DLD1 (cell line): ENCODE measurements around the gene ZNF787.
"Not testable (repeated sequence)": the region's sequence is repeated elsewhere in the genome, so short reads cannot be mapped to it uniquely, and the experiment has no call there.

ENCODE experiments used
- in situ Hi-C: cut with HindIII; loops from 2 replicates; pipeline ENCODE4 v1.10.0; 2017; ENCODE audit warnings: low sequenced_read_pairs

Gene ZNF787

DNA sequence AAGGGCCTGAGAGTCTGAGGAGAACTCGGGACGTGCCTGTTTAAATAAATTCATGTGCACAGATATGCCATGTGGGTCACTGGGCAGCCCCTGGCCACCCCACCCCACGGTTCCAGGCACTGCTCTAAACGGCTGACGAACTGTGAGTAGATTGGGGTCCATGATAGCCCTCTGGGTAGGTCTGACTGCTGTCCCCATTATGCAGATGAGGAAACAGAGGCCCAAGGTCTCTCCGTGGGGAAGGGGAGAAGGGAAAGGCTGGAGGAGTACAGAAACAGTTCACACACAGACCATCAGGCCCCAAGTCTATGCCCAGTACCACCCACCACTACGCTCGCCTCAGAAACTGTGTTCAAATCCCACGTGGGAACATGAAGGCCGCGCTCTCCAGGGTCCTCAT lies 14.1 kb downstream of the ZNF787 start:
- in situ Hi-C loops: no loop called here

DNA sequence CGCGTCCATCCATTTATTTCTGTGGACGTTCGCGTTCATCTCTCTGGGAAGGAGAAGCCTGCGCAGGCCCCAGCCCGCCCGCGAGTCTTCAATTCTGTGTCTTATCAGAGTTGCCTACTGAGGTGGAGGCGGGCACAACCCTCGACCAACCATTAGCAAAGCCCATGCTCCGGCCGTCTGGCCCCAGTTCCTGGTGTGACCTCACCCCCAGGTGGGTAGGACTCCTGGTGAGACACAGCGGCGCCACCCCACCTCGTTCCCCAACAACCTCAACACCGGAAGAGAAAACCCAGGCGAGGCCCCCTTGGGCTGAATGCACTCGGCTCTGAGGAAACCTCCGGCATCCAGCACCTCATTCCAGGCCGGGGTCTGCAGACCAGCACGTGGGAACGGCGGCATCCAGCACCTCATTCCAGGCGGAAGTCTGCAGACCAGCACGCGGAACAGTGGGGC lies 14.7 kb downstream of the ZNF787 start:
- in situ Hi-C loops: no loop called here

DNA sequence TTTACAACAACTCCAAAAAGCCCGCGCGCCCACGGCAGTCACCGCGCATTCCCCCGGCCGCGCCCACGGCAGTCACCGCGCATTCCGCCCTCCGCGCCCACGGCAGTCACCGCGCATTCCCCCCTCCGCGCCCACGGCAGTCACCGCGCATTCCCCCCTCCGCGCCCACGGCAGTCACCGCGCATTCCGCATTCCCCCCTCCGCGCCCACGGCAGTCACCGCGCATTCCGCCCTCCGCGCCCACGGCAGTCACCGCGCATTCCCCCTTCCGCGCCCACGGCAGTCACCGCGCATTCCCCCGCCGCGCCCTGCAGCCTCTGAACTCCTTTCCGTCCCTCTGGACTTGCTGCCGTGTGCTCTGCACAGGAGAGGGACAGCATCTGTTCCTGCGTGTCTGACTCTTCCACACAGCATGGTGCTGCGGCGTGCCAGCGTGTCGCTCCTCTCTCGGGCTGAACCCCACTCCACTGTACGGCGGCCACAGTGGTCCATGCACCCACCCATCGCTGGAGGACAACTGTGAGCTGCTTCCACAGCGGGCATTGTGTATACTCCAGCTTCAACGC lies 15.2 kb downstream of the ZNF787 start:
- in situ Hi-C loops: not testable (repeated sequence)

DNA sequence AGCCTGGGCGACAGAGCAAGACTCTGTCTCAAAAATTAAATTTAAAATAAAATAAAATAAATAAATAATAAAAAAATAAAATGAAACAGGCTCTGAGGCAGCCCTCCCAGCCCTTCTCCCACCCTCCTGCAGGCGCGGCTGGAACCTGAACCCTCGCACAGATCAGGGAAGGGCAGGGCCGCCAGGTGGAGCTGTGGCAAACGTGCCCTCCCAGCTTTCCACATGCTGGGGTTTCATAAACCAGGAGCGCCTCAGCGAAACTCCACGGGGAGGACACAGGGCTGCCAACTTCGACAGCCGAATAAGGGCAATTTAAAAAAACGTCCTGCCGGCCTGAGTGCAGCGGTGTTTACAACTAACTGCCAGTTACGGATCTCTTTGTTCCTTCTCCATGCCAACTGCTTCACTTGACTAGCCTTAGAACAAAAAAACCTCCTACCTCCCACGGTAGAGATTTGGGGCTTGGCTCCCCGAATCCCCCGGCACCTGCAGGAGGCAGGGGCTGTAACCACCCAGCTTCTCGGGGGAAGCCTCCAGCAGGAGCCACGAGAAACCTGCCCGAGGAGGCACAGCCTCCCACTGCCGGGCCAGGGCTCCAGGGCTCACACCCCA lies 15.9 kb downstream of the ZNF787 start:
- in situ Hi-C loops: no loop called here

DNA sequence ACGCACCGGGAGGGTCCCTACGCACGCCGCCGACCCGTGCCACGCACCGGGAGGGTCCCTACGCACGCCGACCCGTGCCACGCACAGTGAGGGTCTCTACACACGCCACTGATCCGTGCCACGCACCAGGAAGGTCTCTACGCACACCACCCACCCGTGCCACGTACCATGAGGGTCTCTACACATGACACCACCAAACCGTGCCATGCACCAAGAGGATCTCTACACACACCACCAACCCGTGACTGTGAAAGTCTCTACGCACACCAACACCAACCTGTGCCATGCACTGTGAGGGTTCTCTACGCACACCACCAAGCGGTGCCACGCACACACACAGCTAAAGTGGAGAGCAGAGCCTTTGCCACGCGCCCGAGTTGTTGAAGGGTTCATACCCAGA lies 16.7 kb downstream of the ZNF787 start:
- in situ Hi-C loops: no loop called here

DNA sequence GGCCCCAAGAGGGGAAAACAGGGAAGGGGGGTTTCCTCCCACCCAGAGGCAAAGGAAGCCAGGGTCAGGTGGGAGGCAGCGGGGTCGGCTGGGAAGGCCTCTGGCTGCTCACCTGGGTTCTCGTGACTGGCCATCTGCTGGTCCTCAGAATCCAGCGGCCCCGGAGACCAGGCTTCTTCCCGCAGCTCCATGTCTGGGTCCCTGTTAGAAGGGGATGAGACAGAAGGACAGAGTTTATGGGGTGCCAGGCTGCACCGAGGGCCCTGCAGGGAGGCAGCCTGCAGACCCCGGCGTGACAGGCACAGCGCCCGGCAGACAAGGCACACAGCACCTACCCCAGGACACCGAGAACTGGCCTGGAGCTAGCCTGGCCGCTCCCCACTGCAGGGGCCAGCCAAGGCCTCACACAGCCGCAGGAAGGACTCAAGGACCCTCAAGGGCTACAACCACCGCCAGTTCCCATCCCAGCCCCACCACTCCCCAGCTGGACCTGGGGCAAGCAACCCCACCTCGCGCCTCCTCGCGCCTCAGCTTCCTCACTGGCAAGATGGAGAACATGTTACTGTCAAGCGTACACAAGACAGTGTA lies 18.0 kb downstream of the ZNF787 start:
- in situ Hi-C loops: no loop called here

DNA sequence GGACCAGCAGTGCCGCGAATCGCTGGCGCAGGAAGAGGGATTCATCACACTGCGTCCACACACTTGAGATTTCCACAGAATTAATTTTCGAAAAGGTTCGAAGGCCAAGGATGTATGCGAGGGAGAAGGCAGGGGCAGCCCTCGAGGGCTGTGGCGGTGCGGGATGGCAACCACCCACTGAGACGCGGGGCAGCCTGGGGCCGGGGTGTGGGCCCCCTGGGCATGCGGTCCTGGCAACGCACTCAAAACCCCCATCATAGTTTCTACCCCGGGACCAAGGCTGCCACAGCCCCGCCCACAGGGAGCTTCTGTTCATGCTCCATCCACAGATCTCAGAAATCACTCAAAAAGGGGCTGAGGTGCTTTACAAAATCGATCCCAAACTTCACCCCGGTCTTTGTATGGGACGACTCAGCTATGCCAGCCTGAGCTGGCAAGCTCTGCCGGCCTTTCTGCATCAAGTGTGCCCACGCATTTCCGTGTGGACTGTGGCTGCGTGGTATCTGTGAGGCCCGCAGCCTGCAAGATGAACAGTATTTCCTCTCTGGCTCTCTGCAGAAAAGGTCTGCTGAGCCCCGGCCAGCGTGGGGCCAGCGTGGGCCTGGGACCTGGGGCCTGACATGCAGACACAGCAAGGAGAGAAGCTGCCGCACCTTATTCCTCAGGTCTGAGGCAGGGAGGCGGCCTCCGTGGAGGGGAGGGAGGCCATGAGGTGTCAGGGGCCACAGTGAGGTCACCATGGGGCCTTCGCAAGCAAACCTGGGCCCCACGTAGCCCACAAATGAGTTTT lies 19.2 kb downstream of the ZNF787 start:
- in situ Hi-C loops: no loop called here

DNA sequence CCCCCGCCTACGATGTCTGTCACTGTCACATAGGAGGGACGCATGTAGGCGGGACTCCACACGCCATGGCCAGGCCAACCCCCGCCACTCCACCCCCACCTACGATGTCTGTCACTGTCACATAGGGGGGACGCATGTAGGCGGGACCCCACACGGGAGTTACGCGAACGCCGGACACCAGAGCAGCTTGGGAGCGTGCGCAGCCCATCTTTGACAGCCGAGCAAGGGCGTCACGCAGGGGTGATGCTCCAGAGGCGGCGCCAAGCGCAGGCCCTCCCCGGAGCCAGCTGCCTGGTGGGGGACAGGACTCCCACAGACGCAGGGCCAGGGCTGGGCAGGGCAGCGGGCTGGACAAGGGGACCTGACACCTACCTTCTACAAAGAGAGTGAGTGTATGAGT lies 20.0 kb downstream of the ZNF787 start:
- in situ Hi-C loops: no loop called here

DNA sequence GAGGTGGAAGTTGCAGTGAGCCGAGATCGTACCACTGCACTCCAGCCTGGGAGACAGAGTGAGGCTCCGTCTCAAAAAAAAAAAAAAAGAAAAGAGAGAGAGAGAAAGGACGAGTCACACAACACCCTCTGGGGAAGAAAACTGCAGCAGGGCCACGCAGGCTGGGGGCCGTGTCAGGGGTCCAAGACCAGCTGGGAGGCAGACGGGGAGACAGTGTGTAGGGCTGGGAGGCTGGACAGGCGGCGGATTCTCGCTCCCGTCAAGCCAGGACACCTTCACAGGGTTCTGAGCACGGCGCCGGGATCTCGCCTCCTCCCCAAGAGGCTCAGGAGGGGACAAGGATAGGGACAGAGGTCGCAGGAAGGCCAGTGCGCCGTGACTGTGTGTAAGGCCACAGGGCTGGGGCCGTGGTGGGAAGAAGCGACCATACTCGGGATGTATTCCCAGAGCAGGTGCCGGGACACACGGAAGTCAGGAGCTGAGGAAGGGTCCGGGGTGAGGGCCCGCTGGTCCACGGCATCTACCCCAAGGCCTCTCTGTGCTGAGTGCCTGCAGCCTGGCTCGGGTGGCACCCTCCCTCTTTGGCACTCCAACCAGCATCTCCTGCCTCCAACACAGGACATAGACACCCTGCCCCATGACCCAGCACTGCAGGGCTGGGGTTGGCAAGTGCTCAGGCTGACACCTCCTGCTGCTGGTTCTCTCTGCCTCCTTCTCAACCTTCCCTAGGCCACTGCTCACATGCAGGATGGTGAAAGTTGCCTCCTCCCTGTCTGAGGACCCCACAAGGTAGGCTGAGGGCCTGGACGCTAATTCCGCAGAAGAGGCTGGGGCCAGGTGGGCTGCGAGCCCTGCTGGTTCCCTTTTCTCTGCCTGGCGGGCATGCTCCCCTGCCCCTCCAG lies 21.2 kb downstream of the ZNF787 start:
- in situ Hi-C loops: no loop called here

DNA sequence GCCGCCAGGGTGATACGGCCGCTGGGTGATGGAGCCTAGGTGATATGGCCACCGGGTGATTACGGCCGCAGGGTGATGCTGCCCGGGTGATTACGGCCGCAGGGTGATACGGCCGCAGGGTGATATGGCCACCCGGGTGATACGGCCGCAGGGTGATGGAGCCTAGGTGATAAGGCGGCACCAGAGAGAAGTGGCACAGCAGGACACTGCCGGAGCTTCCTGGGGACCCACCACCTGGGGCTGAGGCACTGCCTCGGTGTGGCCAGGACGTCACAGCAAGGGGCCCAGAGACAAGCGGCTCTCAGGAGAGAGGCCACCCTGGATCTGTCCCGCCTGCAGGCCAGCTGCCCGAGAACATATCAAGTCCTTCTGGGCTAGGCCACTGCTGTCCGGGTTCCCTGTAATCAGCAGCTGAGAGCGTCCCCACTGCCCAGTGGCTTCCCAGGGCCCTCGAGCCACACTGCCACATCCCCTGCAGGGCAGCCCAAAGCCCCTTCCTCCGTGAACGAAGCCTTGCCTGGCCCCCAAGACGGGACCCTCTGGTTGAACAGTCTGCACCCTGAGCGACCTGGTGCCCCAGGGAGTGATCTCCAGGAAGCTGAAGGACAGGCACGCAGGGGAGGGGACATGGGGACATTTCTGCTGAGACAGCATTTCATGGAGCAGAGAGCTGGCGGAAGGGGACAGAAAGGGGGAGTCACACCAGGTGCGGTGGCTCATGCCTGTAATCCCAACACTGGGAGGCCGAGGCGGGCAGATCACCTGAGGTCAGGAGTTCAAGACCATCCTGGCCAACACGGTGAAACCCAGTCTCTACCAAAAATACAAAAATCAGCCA lies 22.1 kb downstream of the ZNF787 start:
- in situ Hi-C loops: no loop called here

DNA sequence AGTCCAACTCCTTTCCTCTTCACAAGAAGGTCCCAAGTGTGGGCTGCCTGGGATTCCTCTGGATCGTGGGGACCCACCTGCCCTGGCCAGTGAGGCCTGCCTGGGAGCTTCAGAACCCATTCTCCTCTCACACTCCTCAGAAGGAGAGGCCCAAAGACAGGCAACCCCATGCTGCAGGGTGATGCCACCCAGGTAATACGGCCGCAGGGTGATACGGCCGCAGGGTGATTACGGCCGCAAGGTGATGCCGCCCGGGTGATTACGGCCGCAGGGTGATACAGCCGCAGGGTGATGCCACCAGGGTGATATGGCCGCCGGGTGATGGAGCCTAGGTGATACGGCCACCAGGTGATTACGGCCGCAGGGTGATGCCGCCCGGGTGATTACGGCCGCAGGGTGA lies 22.9 kb downstream of the ZNF787 start:
- in situ Hi-C loops: not testable (repeated sequence)

DNA sequence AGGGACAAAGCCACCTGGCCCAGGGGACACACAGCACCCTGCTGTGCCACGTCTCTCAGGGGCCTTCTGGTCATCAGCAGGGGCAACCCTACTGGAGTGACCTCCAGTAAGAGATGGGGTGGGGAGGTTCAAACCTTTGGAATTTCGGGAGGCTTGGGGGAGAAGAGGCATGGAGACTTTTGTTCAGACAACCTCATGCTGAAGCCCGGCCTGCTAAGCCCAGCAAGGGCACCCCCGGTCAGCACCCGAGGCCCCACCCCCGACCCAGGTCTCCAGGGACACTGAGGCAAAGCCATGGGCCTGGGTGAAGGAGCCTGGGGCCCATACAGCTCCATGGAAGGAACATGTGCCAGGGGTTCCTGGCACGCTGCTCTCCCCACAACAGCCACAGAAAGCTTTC lies 23.3 kb downstream of the ZNF787 start:
- in situ Hi-C loops: no loop called here

DNA sequence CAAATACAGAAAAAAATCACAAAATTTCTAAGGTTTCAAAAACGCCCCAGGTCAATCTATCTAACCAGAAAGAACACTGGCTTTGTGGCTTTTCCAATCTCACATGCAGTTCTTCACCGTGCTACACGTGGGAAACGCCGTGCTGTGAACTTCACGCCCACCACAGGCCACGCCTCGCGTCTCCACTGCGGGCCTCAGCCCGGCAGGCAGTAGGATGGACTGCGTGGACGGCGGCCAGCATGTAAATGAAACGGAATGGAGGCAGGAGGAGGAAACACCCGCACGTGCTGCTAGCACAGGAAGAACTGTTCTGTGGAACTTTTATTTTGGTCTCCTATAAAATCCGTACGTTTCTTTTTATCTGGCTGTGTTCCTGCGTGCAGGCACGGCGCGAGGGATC lies 23.8 kb downstream of the ZNF787 start:
- in situ Hi-C loops: no loop called here

DNA sequence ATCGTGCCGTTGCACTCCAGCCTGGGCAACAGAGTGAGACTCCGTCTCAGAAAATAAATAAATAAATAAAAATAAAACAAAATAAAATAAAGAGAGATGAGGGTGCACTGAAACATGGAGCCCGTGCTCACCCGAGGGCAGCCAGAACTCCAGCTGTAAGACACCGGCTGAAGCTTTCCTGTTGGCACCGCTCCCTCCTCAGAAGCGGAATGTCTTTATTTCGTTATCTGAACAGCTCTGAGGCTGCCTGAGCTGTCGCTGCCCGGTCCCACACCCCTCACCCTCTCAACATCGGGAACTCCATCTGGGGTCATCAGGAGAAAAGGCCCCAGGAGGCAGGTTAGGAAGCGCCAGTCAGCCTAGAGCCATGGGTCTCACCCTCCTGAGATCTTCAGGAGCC lies 24.4 kb downstream of the ZNF787 start:
- in situ Hi-C loops: no loop called here

DNA sequence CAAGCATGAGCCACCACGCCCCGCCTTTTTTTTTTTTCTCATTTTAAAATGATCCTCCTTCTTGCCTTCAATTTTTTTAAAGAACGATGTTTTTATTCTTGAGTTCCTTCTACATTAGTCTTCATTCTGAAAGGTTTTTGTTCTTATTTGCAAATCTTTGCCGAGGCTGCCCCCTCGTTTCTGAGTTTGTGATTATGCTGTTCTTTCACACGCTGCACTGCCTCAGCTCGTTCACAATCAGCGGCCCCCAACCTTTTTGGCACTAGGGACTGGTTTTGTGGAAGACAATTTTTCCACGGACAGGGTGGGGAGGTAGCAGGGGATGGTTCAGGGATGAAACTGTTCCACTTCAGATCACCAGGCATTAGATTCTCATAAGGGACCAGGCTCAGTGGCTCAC lies 26.6 kb downstream of the ZNF787 start:
- in situ Hi-C loops: no loop called here

DNA sequence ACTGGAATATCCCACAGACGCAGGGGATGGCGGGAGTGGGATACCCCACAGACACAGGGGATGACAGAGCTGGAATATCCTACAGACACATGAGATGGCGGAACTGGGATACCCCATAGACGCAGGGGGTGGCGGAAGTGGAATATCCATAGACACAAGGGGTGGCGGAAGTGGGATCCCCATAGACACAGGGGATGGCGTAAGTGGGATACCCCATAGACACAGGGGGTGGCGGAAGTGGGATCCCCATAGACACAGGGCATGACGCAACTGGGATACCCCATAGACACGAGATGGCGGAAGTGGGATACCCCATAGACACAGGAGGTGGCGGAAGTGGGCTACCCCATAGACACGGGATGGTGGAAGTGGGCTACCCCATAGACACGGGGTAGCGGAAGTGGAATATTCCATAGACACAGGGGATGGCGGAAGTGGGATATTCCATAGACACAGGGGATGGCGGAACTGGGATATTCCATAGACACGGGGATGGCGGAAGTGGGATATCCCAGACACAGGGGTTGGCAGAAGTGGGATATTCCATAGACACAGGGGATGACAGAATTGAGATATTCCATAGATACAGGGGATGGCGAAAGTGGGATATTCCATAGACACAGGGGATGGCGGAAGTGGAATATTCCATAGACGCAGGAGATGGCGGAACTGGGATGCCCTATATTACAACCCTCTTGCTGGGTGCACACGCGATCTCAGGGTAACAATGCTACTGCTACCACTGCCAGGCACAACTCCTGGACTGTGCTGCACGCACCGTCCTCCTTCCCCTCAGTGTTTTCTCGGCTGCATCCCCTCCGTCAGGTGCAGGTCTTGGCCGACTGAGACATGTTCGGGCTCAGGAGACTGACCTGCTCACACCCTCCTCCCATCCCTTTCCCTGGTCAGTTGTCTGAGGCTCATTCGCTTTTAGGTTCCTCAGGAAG lies 28.1 kb downstream of the ZNF787 start:
- in situ Hi-C loops: no loop called here

DNA sequence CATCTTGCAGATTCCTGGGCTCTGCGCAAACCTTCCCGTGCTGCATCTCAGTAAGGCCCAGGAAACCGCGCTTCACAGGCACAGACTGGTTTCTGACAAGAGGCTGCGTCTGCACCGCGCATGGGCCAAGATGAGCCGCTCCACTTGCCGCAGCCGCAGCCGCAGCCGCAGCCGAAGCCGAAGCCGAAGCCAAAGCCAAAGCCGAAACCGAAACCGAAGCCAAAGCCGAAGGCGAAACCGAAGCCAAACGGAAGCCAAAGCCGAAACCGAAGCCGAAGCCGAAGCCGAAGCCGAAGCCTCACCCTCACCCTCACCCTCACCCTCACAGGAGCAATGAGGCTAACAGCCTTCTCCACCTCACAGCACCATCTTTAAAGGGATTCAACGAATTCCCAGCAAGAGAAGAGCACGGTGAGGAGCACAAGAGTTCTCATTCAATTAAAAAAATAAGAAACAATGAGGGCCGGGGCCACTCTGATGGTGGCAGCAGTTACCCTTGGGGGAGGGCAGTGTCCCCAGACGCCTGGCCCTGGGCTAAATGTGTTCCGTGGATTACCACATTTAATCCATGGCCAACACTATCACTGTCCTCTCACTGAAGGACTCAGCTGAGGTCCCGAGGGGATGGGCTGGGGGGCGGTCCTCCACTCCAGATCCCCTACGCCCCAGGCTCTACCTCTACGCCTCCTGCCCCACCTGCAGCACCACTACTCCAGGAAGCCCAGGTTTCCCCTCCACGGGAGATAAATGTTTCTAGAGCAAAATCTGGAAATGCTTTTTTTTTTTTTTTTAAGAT lies 29.1 kb downstream of the ZNF787 start:
- in situ Hi-C loops: no loop called here

DNA sequence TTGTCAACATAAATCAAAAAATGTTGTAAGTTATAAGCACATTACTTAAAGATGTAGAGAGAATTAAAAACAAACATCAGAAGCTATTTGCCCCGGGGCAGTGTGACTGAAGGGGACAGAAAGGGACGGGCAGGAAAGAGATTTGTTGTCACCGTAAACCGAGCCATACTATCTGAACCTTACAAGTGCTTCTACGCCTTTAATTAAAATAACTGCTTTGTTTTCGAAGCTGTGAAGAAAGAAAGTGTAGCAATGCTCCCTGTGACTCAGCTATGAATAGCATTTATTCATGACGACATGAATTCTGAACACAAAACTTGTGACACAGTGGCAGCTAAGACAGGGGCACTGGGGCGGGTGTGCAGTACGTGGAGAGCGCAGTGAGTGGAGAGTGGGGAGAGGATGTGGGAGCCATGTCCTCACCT lies 30.0 kb downstream of the ZNF787 start:
- in situ Hi-C loops: no loop called here
